ENCODE data around the gene TAGLN2. TPM values are rescaled to one million over a fixed set of nuclear protein-coding genes. Genes with fewer than 3 reads are reported as not detected.

The TAGLN2 gene
- total RNA-seq, 1 donor from 2014 or later: 435 TPM

DNA sequence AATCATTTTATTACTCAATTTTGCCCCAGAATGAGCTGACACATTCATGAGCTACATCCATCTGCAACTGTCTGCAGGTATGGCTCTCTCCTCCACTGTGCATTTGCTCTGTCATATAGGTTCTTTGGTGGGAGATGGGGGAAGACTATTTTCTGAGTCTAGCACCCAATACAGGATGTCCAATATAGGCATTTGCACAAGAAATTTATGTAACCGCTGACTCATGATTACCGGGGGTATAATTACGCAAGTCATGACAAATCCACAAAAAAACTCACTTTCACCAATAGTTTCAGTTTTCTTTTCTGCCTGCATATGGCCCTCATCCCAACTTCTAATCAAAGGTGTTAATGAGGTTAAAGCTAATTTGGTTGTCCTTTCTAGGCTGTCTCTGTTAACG is 45.3 kb downstream of the TAGLN2 start:
- no peak for ATAC-seq
- TF ChIP-seq, protein P1, sequence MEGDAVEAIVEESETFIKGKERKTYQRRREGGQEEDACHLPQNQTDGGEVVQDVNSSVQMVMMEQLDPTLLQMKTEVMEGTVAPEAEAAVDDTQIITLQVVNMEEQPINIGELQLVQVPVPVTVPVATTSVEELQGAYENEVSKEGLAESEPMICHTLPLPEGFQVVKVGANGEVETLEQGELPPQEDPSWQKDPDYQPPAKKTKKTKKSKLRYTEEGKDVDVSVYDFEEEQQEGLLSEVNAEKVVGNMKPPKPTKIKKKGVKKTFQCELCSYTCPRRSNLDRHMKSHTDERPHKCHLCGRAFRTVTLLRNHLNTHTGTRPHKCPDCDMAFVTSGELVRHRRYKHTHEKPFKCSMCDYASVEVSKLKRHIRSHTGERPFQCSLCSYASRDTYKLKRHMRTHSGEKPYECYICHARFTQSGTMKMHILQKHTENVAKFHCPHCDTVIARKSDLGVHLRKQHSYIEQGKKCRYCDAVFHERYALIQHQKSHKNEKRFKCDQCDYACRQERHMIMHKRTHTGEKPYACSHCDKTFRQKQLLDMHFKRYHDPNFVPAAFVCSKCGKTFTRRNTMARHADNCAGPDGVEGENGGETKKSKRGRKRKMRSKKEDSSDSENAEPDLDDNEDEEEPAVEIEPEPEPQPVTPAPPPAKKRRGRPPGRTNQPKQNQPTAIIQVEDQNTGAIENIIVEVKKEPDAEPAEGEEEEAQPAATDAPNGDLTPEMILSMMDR (IDR thresholded peaks at IDR 0.05): no peak

GRCh38 chr1:159879136-159879535 is 46.2 kb downstream of the TAGLN2 start:
- Histone ChIP-seq H3K4me3 (no peak overlapping the region), H3K36me3 (no peaks in the 10 kb centered on the region), H3K27ac (no peak overlapping the region), H3K4me1 (no peaks in the 10 kb centered on the region), H3K27me3 (no peaks in the 10 kb centered on the region), H3K9me3 (no peaks in the 10 kb centered on the region)
- ATAC-seq (no peak), DNase-seq (no peak)
- TF ChIP-seq, protein P1 (IDR thresholded peaks at IDR 0.05): no peak
- intact Hi-C loops (cut with DNase I): no loop called here

More for the DNA sequence above, 45.3 kb downstream of the TAGLN2 start:
- no peaks in the 10 kb centered on the region for H3K36me3 ChIP-seq
- intact Hi-C loops (cut with DNase I): no loop called here
- H3K4me3 ChIP-seq: no peak overlapping the region
- H3K4me1 ChIP-seq: no peaks in the 10 kb centered on the region
- H3K9me3 ChIP-seq: no peaks in the 10 kb centered on the region
- H3K27me3 ChIP-seq: no peaks in the 10 kb centered on the region
- no peak for DNase-seq
- no peak overlapping the region for H3K27ac ChIP-seq

GRCh38 chr1:159877695-159878444 is 47.4 kb downstream of the TAGLN2 start:
- intact Hi-C loops (cut with DNase I): no loop called here
- H3K27me3 ChIP-seq: no peaks in the 10 kb centered on the region
- H3K9me3 ChIP-seq: no peaks in the 10 kb centered on the region
- H3K4me3 ChIP-seq: no peak overlapping the region
- TF ChIP-seq, protein P1 (IDR thresholded peaks at IDR 0.05): no peak
- no peaks in the 10 kb centered on the region for H3K4me1 ChIP-seq
- ATAC-seq (no peak), DNase-seq (no peak)
- H3K36me3 ChIP-seq: no peaks in the 10 kb centered on the region
- no peak overlapping the region for H3K27ac ChIP-seq

DNA sequence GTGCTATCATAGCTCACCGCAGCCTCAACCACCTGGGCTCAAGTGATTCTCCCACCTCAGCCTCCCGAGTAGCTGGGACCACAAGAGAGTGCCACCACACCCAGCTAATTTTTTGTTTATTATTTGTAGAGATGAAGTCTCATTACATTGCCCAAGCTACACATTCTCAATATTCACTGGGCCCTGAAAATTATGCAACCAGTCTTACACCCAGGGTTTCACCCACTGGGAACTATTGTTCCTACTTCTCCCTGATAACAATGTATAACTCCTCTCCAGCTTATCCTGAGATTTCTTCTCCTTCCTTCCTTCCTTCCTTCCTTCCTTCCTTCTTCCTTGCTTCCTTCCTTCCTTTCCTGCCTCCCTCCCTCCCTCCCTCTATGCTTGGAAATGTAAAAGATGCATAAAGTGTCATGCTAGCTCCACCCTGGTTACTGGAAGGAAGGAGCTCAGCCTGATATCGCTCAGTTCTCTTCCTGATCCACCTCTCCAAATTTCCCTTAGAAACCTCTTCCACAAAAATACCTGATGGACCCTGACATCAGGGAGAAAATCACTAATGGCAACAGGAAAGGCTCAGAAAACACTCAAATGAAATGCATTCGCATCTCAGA is 51.7 kb downstream of the TAGLN2 start:
- intact Hi-C loops (cut with DNase I): no loop called here
- no peak for DNase-seq
- Histone ChIP-seq H3K4me3 (no peak overlapping the region), H3K9me3 (no peaks in the 10 kb centered on the region), H3K36me3 (no peaks in the 10 kb centered on the region), H3K27ac (no peak overlapping the region), H3K27me3 (no peaks in the 10 kb centered on the region), H3K4me1 (no peaks in the 10 kb centered on the region)
- TF ChIP-seq, protein P1 (IDR thresholded peaks at IDR 0.05): no peak
- ATAC-seq: no peak

DNA sequence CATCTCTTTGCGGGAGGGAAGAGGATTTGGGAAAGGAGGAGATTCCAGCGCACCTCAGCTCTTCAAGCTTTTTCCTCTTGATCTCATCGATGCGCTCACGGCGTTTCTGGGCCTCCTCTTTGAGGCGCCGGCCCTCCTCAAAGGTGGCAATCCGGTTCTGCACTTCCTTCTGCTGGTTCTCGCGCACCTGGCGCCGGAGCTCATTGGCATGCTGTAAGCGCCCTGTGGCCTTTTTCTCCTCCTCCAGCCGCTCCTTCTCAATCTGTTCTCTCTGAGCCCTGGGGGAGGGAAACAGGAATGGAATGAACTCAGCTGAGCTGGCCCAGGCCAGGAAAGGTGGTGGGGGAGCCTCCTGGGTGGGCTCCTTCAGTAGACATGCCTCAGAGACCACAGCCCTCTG is 52.4 kb downstream of the TAGLN2 start:
- no peaks in the 10 kb centered on the region for H3K36me3 ChIP-seq
- ATAC-seq: no peak
- H3K4me1 ChIP-seq: no peaks in the 10 kb centered on the region
- H3K27ac ChIP-seq: no peak overlapping the region
- no peak for DNase-seq
- H3K9me3 ChIP-seq: no peaks in the 10 kb centered on the region
- intact Hi-C loops (cut with DNase I): no loop called here
- H3K27me3 ChIP-seq: no peaks in the 10 kb centered on the region
- no peak overlapping the region for H3K4me3 ChIP-seq
- TF ChIP-seq, protein P1 (IDR thresholded peaks at IDR 0.05): no peak
